Measurements from ENCODE around the gene NUMA1. TPM values are rescaled to one million over a fixed set of nuclear protein-coding genes. Genes with fewer than 3 reads are reported as not detected.

Gene NUMA1
- total RNA-seq, 1 donor from 2014 or later: 183 TPM

- intact Hi-C loops (cut with micrococcal nuclease): loop anchor here (1.0 to 5.0 kb wide), 12 partner anchors 9 to 1879 kb away; partner anchors contain the start of genes ANAPC15, CLPB, FAM168A and LRRC51
These were observed 22.8 kb upstream of the NUMA1 start, which contains the start of gene LAMTOR1 for GRCh38 chr11:72102946-72103753. TSS of gene LAMTOR1 (minus strand) at chr11:72103297. CDS start at chr11:72103224, 73 bp downstream.

GRCh38 chr11:72102631-72102945 lies 22.2 kb upstream of the NUMA1 start:
- intact Hi-C loops (cut with micrococcal nuclease): loop anchor here (2.0 to 5.0 kb wide), 2 partner anchors 316 to 1880 kb away; partner anchors contain the start of gene UCP2

- intact Hi-C loops (cut with micrococcal nuclease): loop anchor here (2.0 to 5.0 kb wide), 2 partner anchors 315 to 1880 kb away; partner anchors contain the start of gene UCP2
These were observed 21.8 kb upstream of the NUMA1 start for GRCh38 chr11:72102162-72102561.

GRCh38 chr11:72100462-72100861 lies 20.1 kb upstream of the NUMA1 start:
- intact Hi-C loops (cut with micrococcal nuclease): loop anchor here (5.0 kb wide), 1 partner anchor 1882 kb away; the partner anchor contains the start of gene UCP2

- intact Hi-C loops (cut with micrococcal nuclease): loop anchor here (5.0 kb wide), 1 partner anchor 1882 kb away; the partner anchor contains the start of gene UCP2
These were observed 19.7 kb upstream of the NUMA1 start for GRCh38 chr11:72100009-72100408.

GRCh38 chr11:72098741-72099140 lies 18.4 kb upstream of the NUMA1 start:
- intact Hi-C loops (cut with micrococcal nuclease): no loop called here

GRCh38 chr11:72091292-72091691 lies 10.9 kb upstream of the NUMA1 start:
- intact Hi-C loops (cut with micrococcal nuclease): loop anchor here (1.0 kb wide), 5 partner anchors 11 to 114 kb away; partner anchors contain the start of genes LAMTOR1, LRRC51 and NUMA1

- intact Hi-C loops (cut with micrococcal nuclease): no loop called here
These were observed 7.9 kb upstream of the NUMA1 start for GRCh38 chr11:72088076-72088808.

GRCh38 chr11:72085621-72086351 lies 5.4 kb upstream of the NUMA1 start:
- intact Hi-C loops (cut with micrococcal nuclease): no loop called here

GRCh38 chr11:72084965-72085364 lies 4.6 kb upstream of the NUMA1 start:
- intact Hi-C loops (cut with micrococcal nuclease): loop anchor here (5.0 kb wide), 1 partner anchor 1057 kb away; the partner anchor contains the start of gene FCHSD2

GRCh38 chr11:72084076-72084475 lies 3.7 kb upstream of the NUMA1 start:
- intact Hi-C loops (cut with micrococcal nuclease): loop anchor here (5.0 kb wide), 1 partner anchor 1058 kb away; the partner anchor contains the start of gene FCHSD2

- intact Hi-C loops (cut with micrococcal nuclease): loop anchor here (5.0 kb wide), 1 partner anchor 1059 kb away; the partner anchor contains the start of gene FCHSD2
These were observed 3.1 kb upstream of the NUMA1 start for GRCh38 chr11:72083414-72083813.

GRCh38 chr11:72081821-72082453 lies 1.6 kb upstream of the NUMA1 start:
- intact Hi-C loops (cut with micrococcal nuclease): loop anchor here (2.0 to 5.0 kb wide), 3 partner anchors 633 to 1060 kb away; partner anchors contain the start of genes ATG16L2, DHCR7 and FCHSD2

GRCh38 chr11:72081184-72081644 lies 872 bp upstream of the NUMA1 start:
- intact Hi-C loops (cut with micrococcal nuclease): loop anchor here (2.0 to 5.0 kb wide), 3 partner anchors 632 to 1061 kb away; partner anchors contain the start of genes ATG16L2, DHCR7 and FCHSD2

GRCh38 chr11:72079819-72080325 lies 470 bp downstream of the NUMA1 start:
- intact Hi-C loops (cut with micrococcal nuclease): loop anchor here (1.0 to 5.0 kb wide), 12 partner anchors 11 to 1062 kb away; partner anchors contain the start of genes ANAPC15, ATG16L2, CLPB and DHCR7

GRCh38 chr11:72078477-72078876 lies 1.9 kb downstream of the NUMA1 start:
- intact Hi-C loops (cut with micrococcal nuclease): no loop called here

GRCh38 chr11:72075756-72076155 lies 4.6 kb downstream of the NUMA1 start:
- intact Hi-C loops (cut with micrococcal nuclease): no loop called here

GRCh38 chr11:72075109-72075508 lies 5.2 kb downstream of the NUMA1 start:
- intact Hi-C loops (cut with micrococcal nuclease): no loop called here

- intact Hi-C loops (cut with micrococcal nuclease): no loop called here
These were observed 8.0 kb downstream of the NUMA1 start for GRCh38 chr11:72072348-72072747.

- intact Hi-C loops (cut with micrococcal nuclease): no loop called here
These were observed 9.9 kb downstream of the NUMA1 start for GRCh38 chr11:72070491-72070890.
